Dendritic cell treated with granulocyte-macrophage colony-stimulating factor and Interleukin-4, amounts not matched to agents 40 ng/mL and 50 ng/mL, for 4 days (primary cell): Measurements from ENCODE around the gene DUOX2.

ENCODE experiments used
- H3K27ac Mint-ChIP-seq: one replicate; pipeline ENCODE4 v1.8.0; 2022; ENCODE audit warnings: mild to moderate bottlenecking, mixed read lengths
- H3K27me3 Mint-ChIP-seq: one replicate; pipeline ENCODE4 v1.8.0; 2022; ENCODE audit warnings: mild to moderate bottlenecking, mixed read lengths
- H3K36me3 Mint-ChIP-seq: one replicate; pipeline ENCODE4 v1.8.0; 2022; ENCODE audit warnings: low read depth, mixed read lengths
- H3K4me1 Mint-ChIP-seq: one replicate; pipeline ENCODE4 v1.8.0; 2022; ENCODE audit warnings: low read depth, mixed read lengths
- H3K4me3 Mint-ChIP-seq: one replicate; pipeline ENCODE4 v1.8.0; 2022; ENCODE audit warnings: mild to moderate bottlenecking, moderate library complexity, mixed read lengths
- H3K9me3 Mint-ChIP-seq: one replicate; pipeline ENCODE4 v1.8.0; 2022; ENCODE audit warnings: mixed read lengths
- intact Hi-C: fragments of 100-400 bp; cut with micrococcal nuclease; formaldehyde crosslinking; loops from one replicate; pipeline ENCODE4 v1.15.0; 2022

The DUOX2 gene

GRCh38 chr15:45120081-45120972 is 6.4 kb upstream of the DUOX2 start:
- intact Hi-C loops = no loop called here
- Mint-ChIP-seq H3K9me3 (no peaks in the 10 kb centered on the region), H3K27ac (no peak overlapping the region), H3K4me1 (peaks cover 22% of the 10 kb centered on the region), H3K27me3 (peaks cover 63% of the 10 kb centered on the region), H3K4me3 (no peak overlapping the region), H3K36me3 (peaks cover 35% of the 10 kb centered on the region)

DNA sequence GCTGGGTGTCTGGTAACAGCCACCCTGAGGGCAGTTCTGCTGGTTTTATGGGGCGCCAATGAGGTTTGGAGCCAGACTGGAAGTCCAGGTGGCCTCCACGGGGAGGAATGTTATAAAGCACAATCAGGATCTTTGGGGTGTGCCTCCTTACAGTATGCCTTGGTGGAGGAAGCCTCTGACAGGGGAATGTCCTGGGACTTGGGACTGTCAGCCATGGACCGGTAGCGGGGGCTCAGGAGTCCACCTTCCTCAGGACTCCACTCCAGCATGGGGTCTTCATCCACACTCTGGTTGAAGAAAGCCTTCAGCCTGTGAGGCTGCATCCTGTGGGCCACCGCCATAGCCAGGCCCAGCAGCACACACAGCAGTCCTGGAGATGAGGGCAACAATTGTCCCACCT is 5.0 kb upstream of the DUOX2 start:
- Mint-ChIP-seq H3K27ac (peak overlapping the region; percentile 20), H3K27me3 (peaks cover 67% of the 10 kb centered on the region), H3K9me3 (no peaks in the 10 kb centered on the region), H3K4me1 (peaks cover 29% of the 10 kb centered on the region), H3K4me3 (no peak overlapping the region), H3K36me3 (peaks cover 35% of the 10 kb centered on the region)
- intact Hi-C loops = no loop called here

- intact Hi-C loops = no loop called here
Observed at GRCh38 chr15:45118131-45118588, 4.2 kb upstream of the DUOX2 start.

DNA sequence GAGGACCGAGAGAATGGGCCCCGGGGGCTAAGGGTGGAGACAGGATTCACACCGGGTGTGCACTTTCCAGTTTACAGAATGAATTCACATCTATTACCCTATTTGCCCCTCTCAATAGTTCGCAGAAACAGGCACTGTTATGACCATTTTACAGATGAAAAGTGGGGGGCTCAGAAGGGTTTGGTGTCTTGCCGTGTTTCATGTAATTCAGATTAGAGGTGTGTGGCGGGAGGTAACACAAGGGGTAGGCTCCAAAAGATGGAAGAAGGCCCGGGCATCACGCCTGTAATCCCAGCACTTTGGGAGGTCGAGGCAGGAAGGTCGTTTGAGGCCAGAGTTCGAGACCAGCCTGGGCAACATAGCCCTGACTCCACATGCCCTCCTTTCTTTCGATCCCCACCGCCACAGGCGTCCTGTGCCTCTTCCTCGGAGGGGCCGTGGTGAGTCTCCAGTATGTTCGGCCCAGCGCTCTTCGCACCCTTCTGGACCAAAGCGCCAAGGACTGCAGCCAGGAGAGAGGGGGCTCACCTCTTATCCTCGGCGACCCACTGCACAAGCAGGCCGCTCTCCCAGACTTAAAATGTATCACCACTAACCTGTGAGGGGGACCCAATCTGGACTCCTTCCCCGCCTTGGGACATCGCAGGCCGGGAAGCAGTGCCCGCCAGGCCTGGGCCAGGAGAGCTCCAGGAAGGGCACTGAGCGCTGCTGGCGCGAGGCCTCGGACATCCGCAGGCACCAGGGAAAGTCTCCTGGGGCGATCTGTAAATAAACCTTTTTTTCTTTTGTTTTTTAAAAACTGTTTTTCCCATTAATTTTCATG is 3.5 kb upstream of the DUOX2 start:
- Mint-ChIP-seq H3K9me3 (no peaks in the 10 kb centered on the region), H3K27ac (no peak overlapping the region), H3K4me1 (peaks cover 41% of the 10 kb centered on the region), H3K27me3 (peaks cover 77% of the 10 kb centered on the region), H3K36me3 (peaks cover 35% of the 10 kb centered on the region), H3K4me3 (peak overlapping the region; percentile 67)
- intact Hi-C loops = no loop called here

More at GRCh38 chr15:45118131-45118588, 4.2 kb upstream of the DUOX2 start:
- peak overlapping the region; percentile 67 for H3K4me3 Mint-ChIP-seq
- peaks cover 34% of the 10 kb centered on the region for H3K4me1 Mint-ChIP-seq
- no peak overlapping the region for H3K27ac Mint-ChIP-seq
- H3K36me3 Mint-ChIP-seq = peaks cover 35% of the 10 kb centered on the region
- H3K9me3 Mint-ChIP-seq = no peaks in the 10 kb centered on the region
- H3K27me3 Mint-ChIP-seq = peaks cover 76% of the 10 kb centered on the region

- peaks cover 82% of the 10 kb centered on the region for H3K27me3 Mint-ChIP-seq
- peaks cover 32% of the 10 kb centered on the region for H3K36me3 Mint-ChIP-seq
- H3K27ac Mint-ChIP-seq = no peak overlapping the region
- no peak overlapping the region for H3K4me3 Mint-ChIP-seq
- no peaks in the 10 kb centered on the region for H3K9me3 Mint-ChIP-seq
- intact Hi-C loops = no loop called here
- H3K4me1 Mint-ChIP-seq = peaks cover 43% of the 10 kb centered on the region
Observed at GRCh38 chr15:45116482-45117307, 2.7 kb upstream of the DUOX2 start.

GRCh38 chr15:45116006-45116481 is 2.1 kb upstream of the DUOX2 start:
- Mint-ChIP-seq H3K4me3 (no peak overlapping the region), H3K36me3 (peaks cover 29% of the 10 kb centered on the region), H3K9me3 (no peaks in the 10 kb centered on the region), H3K27ac (no peak overlapping the region), H3K27me3 (peaks cover 82% of the 10 kb centered on the region), H3K4me1 (peaks cover 41% of the 10 kb centered on the region)
- intact Hi-C loops = no loop called here

DNA sequence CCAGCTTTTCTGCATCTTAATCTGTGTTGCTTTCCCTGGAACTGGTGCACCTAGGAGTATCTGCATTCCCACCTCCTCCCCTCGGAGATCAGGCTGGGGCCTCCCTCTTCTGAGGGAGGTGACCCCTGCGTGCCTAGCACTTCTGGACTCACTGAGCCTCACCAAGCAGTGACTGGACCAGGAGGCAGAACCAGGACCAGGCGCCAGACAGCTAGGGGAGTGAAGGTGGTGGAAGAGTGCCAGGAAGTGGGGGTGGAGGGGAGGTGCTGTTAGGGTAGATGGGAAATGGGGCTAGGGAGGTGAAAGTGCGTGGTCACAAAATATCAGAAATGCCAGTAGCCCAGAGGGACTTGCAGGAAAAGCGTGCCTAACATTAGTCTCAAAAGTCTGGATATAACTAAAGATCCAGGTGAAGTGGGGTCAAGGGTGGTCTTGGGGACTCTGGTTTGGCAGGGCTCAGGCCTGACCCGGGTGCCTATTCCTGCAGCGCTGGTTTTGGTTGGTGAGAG is 1.4 kb upstream of the DUOX2 start:
- Mint-ChIP-seq H3K4me1 (peaks cover 41% of the 10 kb centered on the region), H3K9me3 (no peaks in the 10 kb centered on the region)
- intact Hi-C loops = no loop called here

DNA sequence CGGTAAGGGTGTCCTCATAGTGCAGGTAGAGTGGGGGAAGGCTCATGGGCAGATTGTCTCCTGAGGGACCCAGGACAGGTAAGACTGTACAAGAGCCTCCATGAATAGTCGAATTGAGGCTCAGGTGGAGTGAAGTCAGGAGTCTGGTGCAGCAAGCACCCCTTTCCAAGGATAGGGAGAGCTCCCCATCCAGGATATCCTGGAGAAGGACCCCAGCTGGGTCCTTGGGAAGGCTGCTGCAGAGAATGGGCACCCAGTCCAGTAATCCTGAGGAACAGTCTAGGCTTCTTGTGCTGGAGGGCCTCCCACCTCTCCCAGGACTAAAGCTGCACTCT is 746 bp upstream of the DUOX2 start:
- Mint-ChIP-seq H3K4me3 (no peak overlapping the region), H3K36me3 (peaks cover 17% of the 10 kb centered on the region), H3K4me1 (peaks cover 41% of the 10 kb centered on the region)

More for the DNA sequence above, 1.4 kb upstream of the DUOX2 start:
- Mint-ChIP-seq H3K27me3 (peaks cover 83% of the 10 kb centered on the region), H3K27ac (no peak overlapping the region), H3K36me3 (peaks cover 23% of the 10 kb centered on the region), H3K4me3 (no peak overlapping the region)

DNA sequence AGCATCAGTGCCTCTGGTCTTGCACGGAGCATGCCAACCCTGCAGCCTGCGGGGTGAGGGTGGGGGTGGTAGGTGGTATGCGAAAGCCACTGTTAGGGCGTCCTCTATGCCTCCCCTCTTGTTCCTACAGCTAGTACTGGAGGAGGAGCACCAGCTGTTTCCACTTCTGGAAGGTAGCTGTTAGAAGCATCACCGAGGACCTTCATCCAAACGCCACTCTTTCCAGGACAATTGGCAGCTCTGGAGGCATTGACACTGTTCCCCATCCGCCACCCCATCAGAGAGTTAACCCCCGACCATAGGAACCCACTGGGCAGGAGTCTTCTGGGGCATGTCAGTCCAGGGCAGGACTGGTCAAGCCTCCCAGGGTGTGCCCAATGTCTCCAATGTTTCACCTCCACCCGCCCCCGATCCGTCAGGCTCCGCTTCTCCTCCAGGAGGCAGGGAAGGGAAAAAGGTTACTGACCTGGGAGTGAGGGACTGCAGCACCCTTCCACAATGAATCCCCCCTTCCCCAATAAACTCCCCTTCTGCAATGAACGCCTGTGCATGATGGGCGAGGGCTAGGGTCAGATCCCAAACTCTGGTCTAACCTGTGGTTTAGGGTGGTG is 487 bp downstream of the DUOX2 start:
- Mint-ChIP-seq H3K4me3 (no peak overlapping the region), H3K27me3 (peaks cover 89% of the 10 kb centered on the region), H3K36me3 (peaks cover 10% of the 10 kb centered on the region), H3K9me3 (no peaks in the 10 kb centered on the region), H3K4me1 (peaks cover 41% of the 10 kb centered on the region), H3K27ac (no peak overlapping the region)
- intact Hi-C loops = no loop called here

More for the DNA sequence above, 746 bp upstream of the DUOX2 start:
- H3K9me3 Mint-ChIP-seq = no peaks in the 10 kb centered on the region
- intact Hi-C loops = no loop called here
- H3K27me3 Mint-ChIP-seq = peaks cover 85% of the 10 kb centered on the region
- no peak overlapping the region for H3K27ac Mint-ChIP-seq

- H3K27me3 Mint-ChIP-seq = peaks cover 84% of the 10 kb centered on the region
- no peaks in the 10 kb centered on the region for H3K9me3 Mint-ChIP-seq
- intact Hi-C loops = no loop called here
- H3K4me3 Mint-ChIP-seq = peak overlapping the region; percentile 49
- H3K4me1 Mint-ChIP-seq = peaks cover 34% of the 10 kb centered on the region
- H3K36me3 Mint-ChIP-seq = peaks cover 5% of the 10 kb centered on the region
- no peak overlapping the region for H3K27ac Mint-ChIP-seq
Observed at GRCh38 chr15:45112591-45113379, 1.2 kb downstream of the DUOX2 start.

GRCh38 chr15:45112143-45112590 is 1.8 kb downstream of the DUOX2 start:
- Mint-ChIP-seq H3K4me1 (peaks cover 28% of the 10 kb centered on the region), H3K36me3 (no peaks in the 10 kb centered on the region), H3K9me3 (no peaks in the 10 kb centered on the region), H3K4me3 (peak overlapping the region; percentile 49), H3K27ac (no peak overlapping the region), H3K27me3 (peaks cover 79% of the 10 kb centered on the region)
- intact Hi-C loops = no loop called here

GRCh38 chr15:45111390-45112142 is 2.4 kb downstream of the DUOX2 start:
- Mint-ChIP-seq H3K9me3 (no peaks in the 10 kb centered on the region), H3K4me3 (no peak overlapping the region), H3K27me3 (peaks cover 74% of the 10 kb centered on the region), H3K4me1 (peaks cover 25% of the 10 kb centered on the region), H3K36me3 (no peaks in the 10 kb centered on the region), H3K27ac (no peak overlapping the region)
- intact Hi-C loops = no loop called here
